Measurements from ENCODE around the gene PLD4.
"Not testable (repeated sequence)": the region's sequence is repeated elsewhere in the genome, so short reads cannot be mapped to it uniquely, and the experiment has no call there.

PLD4 gene

DNA sequence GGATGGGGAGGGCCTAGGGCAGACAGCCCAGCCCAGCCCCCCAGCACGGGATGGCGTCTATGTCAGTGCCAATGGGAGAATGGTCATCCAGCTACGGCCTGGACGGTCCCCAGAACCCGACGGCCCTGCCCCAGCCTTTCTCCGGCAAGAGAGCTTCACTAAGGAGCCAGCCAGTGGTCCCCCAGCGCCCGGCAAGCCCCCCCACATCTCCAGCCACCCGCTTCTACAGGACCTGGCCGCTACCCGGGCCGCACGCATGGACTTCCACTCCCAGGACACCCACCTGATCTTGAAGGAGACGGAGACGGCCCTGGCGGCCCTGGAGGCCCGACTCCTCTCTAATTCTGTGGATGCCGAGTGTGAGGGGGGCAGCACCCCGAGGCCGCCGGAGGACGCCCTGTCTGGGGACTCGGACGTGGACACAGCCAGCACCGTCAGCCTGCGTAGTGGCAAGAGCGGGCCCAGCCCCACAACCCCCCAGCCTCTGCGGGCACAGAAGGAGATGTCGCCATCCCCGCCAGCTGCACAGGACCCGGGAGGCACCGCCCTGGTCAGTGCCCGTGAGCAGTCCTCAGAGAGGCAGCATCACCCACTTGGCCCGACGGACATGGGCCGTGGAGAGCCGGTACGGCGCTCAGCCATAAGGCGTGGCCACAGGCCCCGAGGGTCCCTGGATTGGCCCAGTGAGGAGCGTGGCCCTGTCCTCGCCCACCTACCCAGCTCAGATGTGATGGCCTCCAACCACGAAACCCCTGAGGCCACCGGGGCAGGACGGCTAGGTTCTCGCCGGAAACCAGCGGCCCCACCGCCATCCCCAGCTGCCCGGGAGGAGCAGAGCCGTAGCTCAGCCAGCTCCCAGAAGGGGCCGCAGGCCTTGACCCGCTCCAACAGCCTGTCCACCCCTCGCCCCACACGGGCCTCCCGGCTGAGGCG is 37.7 kb upstream of the PLD4 start:
- no peaks in the 10 kb centered on the region for H3K36me3 ChIP-seq (ENCODE audit: control insufficient read depth, insufficient read depth, low read length)
- no peak overlapping the region for H3K27ac ChIP-seq (ENCODE audit: insufficient read depth, low read depth, low read length, poor library complexity, severe bottlenecking)
- H3K4me1 ChIP-seq (ENCODE audit: control insufficient read depth, insufficient read depth, low read length), result peaks cover 8% of the 10 kb centered on the region
- no peak overlapping the region for H3K4me3 ChIP-seq (ENCODE audit: insufficient read depth, low read depth, low read length)
- H3K9me3 ChIP-seq (ENCODE audit: control insufficient read depth, low read length), result no peaks in the 10 kb centered on the region
- no peaks in the 10 kb centered on the region for H3K27me3 ChIP-seq (ENCODE audit: control insufficient read depth, insufficient read depth, low read length, poor library complexity, severe bottlenecking)
- WGBS, 2 experiments, result 95 to 96% methylated on average over 59 of the region's 59 CpGs

- WGBS, 2 experiments, result 95 to 96% methylated on average over 33 of the region's 33 CpGs
- no peaks in the 10 kb centered on the region for H3K9me3 ChIP-seq (ENCODE audit: control insufficient read depth, low read length)
- no peak overlapping the region for H3K27ac ChIP-seq (ENCODE audit: insufficient read depth, low read depth, low read length, poor library complexity, severe bottlenecking)
- peaks cover 3% of the 10 kb centered on the region for H3K4me1 ChIP-seq (ENCODE audit: control insufficient read depth, insufficient read depth, low read length)
- no peaks in the 10 kb centered on the region for H3K27me3 ChIP-seq (ENCODE audit: control insufficient read depth, insufficient read depth, low read length, poor library complexity, severe bottlenecking)
- no peak overlapping the region for H3K4me3 ChIP-seq (ENCODE audit: insufficient read depth, low read depth, low read length)
- no peaks in the 10 kb centered on the region for H3K36me3 ChIP-seq (ENCODE audit: control insufficient read depth, insufficient read depth, low read length)
Measured at GRCh38 chr14:104887623-104888488, 36.8 kb upstream of the PLD4 start.

DNA sequence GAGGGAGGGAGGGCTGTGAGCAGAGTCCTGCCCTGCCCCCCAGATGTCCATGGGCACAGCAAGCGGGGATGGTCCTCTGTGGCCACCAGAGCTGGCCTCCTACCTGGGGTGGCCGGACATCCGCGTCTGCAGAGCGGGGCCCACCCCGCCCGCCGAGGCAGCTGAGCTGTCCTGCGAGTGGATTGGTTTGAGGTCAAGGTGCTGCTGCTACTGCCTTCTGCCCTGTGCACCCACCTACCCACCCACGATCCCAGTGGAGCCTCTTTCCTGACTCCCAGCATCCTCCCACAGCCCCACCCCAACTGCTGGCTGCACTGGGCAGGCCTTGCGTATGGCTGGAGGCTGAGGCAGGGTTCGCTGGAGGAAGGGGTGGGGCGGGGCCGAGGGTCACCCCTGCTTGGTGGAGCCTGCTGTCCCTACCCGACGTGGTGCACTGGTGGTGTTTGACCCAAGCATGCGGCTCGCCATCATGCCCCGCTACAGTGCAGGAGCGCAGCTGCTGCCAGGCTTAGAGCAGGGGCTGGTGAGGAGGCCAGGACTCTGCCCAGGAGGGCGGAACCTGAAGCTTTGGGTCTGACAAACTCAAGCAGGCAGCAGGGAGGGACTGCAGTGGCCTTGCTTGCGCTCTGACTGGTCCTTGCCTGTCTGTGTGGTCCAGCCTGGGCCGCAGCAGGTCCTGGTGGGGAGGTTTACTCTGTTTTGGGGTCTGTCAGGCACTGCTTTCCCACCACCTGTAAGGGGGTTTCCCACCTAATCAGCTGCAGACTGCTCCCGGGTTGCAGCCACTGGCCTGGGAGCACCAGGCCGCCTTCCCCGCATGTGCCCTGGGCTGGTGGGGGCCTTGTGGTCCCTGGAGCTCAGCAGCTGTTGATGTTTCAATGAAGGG is 35.9 kb upstream of the PLD4 start:
- no peaks in the 10 kb centered on the region for H3K27me3 ChIP-seq (ENCODE audit: control insufficient read depth, insufficient read depth, low read length, poor library complexity, severe bottlenecking)
- H3K9me3 ChIP-seq (ENCODE audit: control insufficient read depth, low read length), result no peaks in the 10 kb centered on the region
- no peak overlapping the region for H3K4me3 ChIP-seq (ENCODE audit: insufficient read depth, low read depth, low read length)
- WGBS, 2 experiments, result 91 to 92% methylated on average over 26 of the region's 26 CpGs
- H3K4me1 ChIP-seq (ENCODE audit: control insufficient read depth, insufficient read depth, low read length), result peaks cover 3% of the 10 kb centered on the region
- H3K36me3 ChIP-seq (ENCODE audit: control insufficient read depth, insufficient read depth, low read length), result no peaks in the 10 kb centered on the region
- no peak overlapping the region for H3K27ac ChIP-seq (ENCODE audit: insufficient read depth, low read depth, low read length, poor library complexity, severe bottlenecking)

DNA sequence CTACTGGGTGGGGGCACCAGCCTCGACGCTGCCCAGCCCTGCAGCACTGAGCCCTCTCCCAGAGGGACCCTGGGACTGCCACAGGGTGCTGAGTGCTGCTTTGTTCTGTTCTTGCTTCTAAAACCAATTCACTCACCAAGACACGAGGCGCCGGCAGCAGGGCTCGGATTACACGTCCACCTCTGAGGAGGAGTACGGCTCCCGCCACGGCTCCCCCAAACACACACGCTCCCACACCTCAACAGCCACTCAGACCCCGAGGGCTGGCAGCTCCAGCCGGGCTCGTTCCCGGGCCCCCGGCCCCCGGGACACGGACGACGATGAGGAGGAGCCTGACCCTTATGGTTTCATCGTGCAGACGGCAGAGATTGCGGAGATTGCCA is 35.3 kb upstream of the PLD4 start:
- no peaks in the 10 kb centered on the region for H3K36me3 ChIP-seq (ENCODE audit: control insufficient read depth, insufficient read depth, low read length)
- peaks cover 3% of the 10 kb centered on the region for H3K4me1 ChIP-seq (ENCODE audit: control insufficient read depth, insufficient read depth, low read length)
- WGBS, 2 experiments, result 81 to 84% methylated on average over 23 of the region's 23 CpGs
- no peaks in the 10 kb centered on the region for H3K9me3 ChIP-seq (ENCODE audit: control insufficient read depth, low read length)
- no peak overlapping the region for H3K27ac ChIP-seq (ENCODE audit: insufficient read depth, low read depth, low read length, poor library complexity, severe bottlenecking)
- H3K27me3 ChIP-seq (ENCODE audit: control insufficient read depth, insufficient read depth, low read length, poor library complexity, severe bottlenecking), result no peaks in the 10 kb centered on the region
- no peak overlapping the region for H3K4me3 ChIP-seq (ENCODE audit: insufficient read depth, low read depth, low read length)

DNA sequence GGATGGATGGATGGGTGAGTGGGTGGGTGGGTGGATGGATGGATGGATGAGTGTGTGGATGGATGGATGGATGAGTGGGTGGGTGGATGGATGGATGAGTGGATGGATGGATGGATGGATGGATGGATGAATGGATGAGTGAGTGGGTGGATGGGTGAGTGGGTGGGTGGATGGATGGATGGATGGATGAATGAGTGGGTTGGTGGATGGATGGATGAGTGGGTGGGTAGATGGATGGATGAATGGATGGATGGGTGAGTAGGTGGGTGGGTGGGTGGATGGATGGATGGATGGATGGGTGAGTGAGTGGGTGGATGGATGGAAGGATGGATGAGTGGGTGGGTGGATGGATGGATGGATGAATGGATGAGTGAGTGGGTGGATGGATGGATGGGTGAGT is 34.4 kb upstream of the PLD4 start:
- not testable (repeated sequence) for H3K4me3 ChIP-seq (ENCODE audit: insufficient read depth, low read depth, low read length); H3K27me3 ChIP-seq (ENCODE audit: control insufficient read depth, insufficient read depth, low read length, poor library complexity, severe bottlenecking); H3K36me3 ChIP-seq (ENCODE audit: control insufficient read depth, insufficient read depth, low read length); H3K9me3 ChIP-seq (ENCODE audit: control insufficient read depth, low read length); H3K4me1 ChIP-seq (ENCODE audit: control insufficient read depth, insufficient read depth, low read length); H3K27ac ChIP-seq (ENCODE audit: insufficient read depth, low read depth, low read length, poor library complexity, severe bottlenecking)

- Histone ChIP-seq H3K4me3 (ENCODE audit: insufficient read depth, low read depth, low read length) (no peak overlapping the region), H3K27me3 (ENCODE audit: control insufficient read depth, insufficient read depth, low read length, poor library complexity, severe bottlenecking) (no peaks in the 10 kb centered on the region), H3K9me3 (ENCODE audit: control insufficient read depth, low read length) (no peaks in the 10 kb centered on the region), H3K4me1 (ENCODE audit: control insufficient read depth, insufficient read depth, low read length) (peaks cover 3% of the 10 kb centered on the region), H3K36me3 (ENCODE audit: control insufficient read depth, insufficient read depth, low read length) (no peaks in the 10 kb centered on the region), H3K27ac (ENCODE audit: insufficient read depth, low read depth, low read length, poor library complexity, severe bottlenecking) (no peak overlapping the region)
- WGBS, 2 experiments, result 89 to 95% methylated on average over 4 of the region's 4 CpGs
Measured at GRCh38 chr14:104891121-104891551, 33.5 kb upstream of the PLD4 start.

DNA sequence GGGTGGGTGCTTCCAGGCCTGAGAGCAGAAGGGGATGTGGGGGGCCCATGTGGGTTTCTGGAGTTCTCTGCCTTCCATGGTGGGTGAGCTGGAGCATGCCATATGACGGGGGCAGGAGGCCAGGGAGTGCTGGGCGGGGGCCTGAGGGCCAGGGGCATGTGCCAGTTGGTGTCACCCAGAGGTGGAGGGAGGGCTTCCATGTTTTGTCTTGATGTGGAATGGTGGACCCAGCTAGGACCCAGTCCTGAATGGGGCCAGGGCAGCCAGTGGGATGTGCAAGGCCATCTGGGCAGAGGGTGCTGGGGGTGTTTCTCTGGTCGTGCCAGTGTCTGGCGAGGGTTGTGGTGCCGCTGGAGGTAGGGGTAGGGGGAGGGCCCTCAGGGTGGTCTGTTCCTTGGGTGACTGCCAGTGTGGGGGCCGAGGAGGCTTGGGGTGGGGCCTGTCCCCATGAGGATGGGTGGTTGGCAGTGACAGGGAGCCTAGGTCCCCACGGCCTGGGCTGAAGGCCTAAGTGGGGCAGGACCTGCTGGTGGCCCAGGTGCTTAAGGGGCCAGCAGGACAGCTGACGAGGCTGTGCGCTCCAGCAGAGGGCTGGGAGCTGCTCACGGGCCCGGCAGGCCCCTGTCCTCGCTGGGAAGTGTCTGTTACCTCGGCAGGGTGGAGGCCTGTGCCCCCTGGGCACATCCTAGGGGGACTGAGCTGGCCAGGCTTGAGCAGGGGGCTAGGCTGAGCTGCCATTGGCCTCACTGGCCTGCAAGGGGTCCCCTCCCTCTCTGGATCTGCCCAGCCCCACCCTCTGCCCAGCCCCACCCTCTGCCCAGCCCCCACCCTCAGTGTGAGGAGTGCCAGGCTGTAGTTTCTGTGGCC is 32.8 kb upstream of the PLD4 start:
- Histone ChIP-seq H3K36me3 (ENCODE audit: control insufficient read depth, insufficient read depth, low read length) (no peaks in the 10 kb centered on the region), H3K27me3 (ENCODE audit: control insufficient read depth, insufficient read depth, low read length, poor library complexity, severe bottlenecking) (no peaks in the 10 kb centered on the region), H3K27ac (ENCODE audit: insufficient read depth, low read depth, low read length, poor library complexity, severe bottlenecking) (no peak overlapping the region), H3K4me3 (ENCODE audit: insufficient read depth, low read depth, low read length) (no peak overlapping the region), H3K4me1 (ENCODE audit: control insufficient read depth, insufficient read depth, low read length) (peaks cover 3% of the 10 kb centered on the region), H3K9me3 (ENCODE audit: control insufficient read depth, low read length) (no peaks in the 10 kb centered on the region)
- WGBS, 2 experiments, result 85 to 87% methylated on average over 13 of the region's 13 CpGs

GRCh38 chr14:104892531-104893434 is 31.9 kb upstream of the PLD4 start:
- Histone ChIP-seq H3K4me3 (ENCODE audit: insufficient read depth, low read depth, low read length) (no peak overlapping the region), H3K4me1 (ENCODE audit: control insufficient read depth, insufficient read depth, low read length) (peaks cover 3% of the 10 kb centered on the region), H3K27me3 (ENCODE audit: control insufficient read depth, insufficient read depth, low read length, poor library complexity, severe bottlenecking) (no peaks in the 10 kb centered on the region), H3K36me3 (ENCODE audit: control insufficient read depth, insufficient read depth, low read length) (no peaks in the 10 kb centered on the region), H3K9me3 (ENCODE audit: control insufficient read depth, low read length) (no peaks in the 10 kb centered on the region), H3K27ac (ENCODE audit: insufficient read depth, low read depth, low read length, poor library complexity, severe bottlenecking) (no peak overlapping the region)
- WGBS, 2 experiments, result 85 to 86% methylated on average over 31 of the region's 31 CpGs
